OCI-LY7 (cell line): ENCODE data around the gene PIRT. TPM values are rescaled to one million over a fixed set of nuclear protein-coding genes. Genes with fewer than 3 reads are reported as not detected.

Experiments
- BruUV-seq: library from RNA; stranded (reverse); fragments of 400-500 nt; replicated peaks from 2 replicates; lab custom pipeline; 2021; lab: Mats Ljungman, UMichigan
- CTCF ChIA-PET: fragments of 300-600 bp; sonication (Branson Sonifier 250); formaldehyde crosslinking; loops from one replicate; lab custom pipeline; 2022; ENCODE audit warnings: antibody characterized with exemption; ENCODE audit not compliant: unreplicated experiment; lab: Charles Lee
- POLR2A ChIA-PET: fragments of 300-600 bp; sonication (Branson Sonifier 250); formaldehyde crosslinking; loops from one replicate; lab custom pipeline; 2022; ENCODE audit warnings: antibody characterized with exemption; lab: Charles Lee
- DNase-seq: peaks from one replicate; pipeline ENCODE4 v3.0.0-alpha.2; 2015; ENCODE audit warnings: low spot score
- H2AFZ ChIP-seq: fragments of 200-600 bp; sonication (generic), shearing (Covaris generic); 2 replicates; pipeline ENCODE4 v1.6.1; 2014; ENCODE audit warnings: mild to moderate bottlenecking, antibody characterized with exemption, low read length, moderate library complexity
- H3K27ac ChIP-seq: fragments of 200-600 bp; sonication (generic); 2 replicates; pipeline ENCODE4 v1.5.1; 2014; ENCODE audit warnings: mixed run types, low read depth, mild to moderate bottlenecking, moderate library complexity, low read length, inconsistent platforms; ENCODE audit not compliant: poor library complexity, severe bottlenecking
- H3K36me3 ChIP-seq: fragments of 200-600 bp; sonication (generic); 2 replicates; pipeline ENCODE4 v1.6.1; 2014; ENCODE audit warnings: mild to moderate bottlenecking, antibody characterized with exemption, low read length, moderate library complexity, mixed read lengths; ENCODE audit not compliant: insufficient read depth
- H3K4me1 ChIP-seq: fragments of 200-600 bp; sonication (generic); 2 replicates; pipeline ENCODE4 v1.5.1; 2014; ENCODE audit warnings: mild to moderate bottlenecking, low read length; ENCODE audit not compliant: insufficient read depth, poor library complexity, severe bottlenecking
- H3K4me2 ChIP-seq: fragments of 200-600 bp; sonication (generic); 2 replicates; pipeline ENCODE4 v1.6.1; 2014; ENCODE audit warnings: mild to moderate bottlenecking, low read length
- H3K4me3 ChIP-seq: fragments of 200-600 bp; sonication (generic); 2 replicates; pipeline ENCODE4 v1.5.1; 2014; ENCODE audit warnings: mild to moderate bottlenecking, low read depth, low read length; ENCODE audit not compliant: poor library complexity, severe bottlenecking
- H3K79me2 ChIP-seq: fragments of 200-600 bp; sonication (generic); 2 replicates; pipeline ENCODE4 v1.6.1; 2016; ENCODE audit warnings: low read depth, mild to moderate bottlenecking, low read length, moderate library complexity, mixed read lengths; ENCODE audit not compliant: insufficient read depth
- H3K9me2 ChIP-seq: fragments of 200-600 bp; sonication (generic); 2 replicates; pipeline ENCODE4 v1.6.1; 2016; ENCODE audit warnings: mild to moderate bottlenecking, low read length, mixed read lengths; ENCODE audit not compliant: insufficient read depth
- H3K9me3 ChIP-seq: fragments of 200-600 bp; sonication (generic); 2 replicates; pipeline ENCODE4 v1.6.1; 2014; ENCODE audit warnings: mild to moderate bottlenecking, mixed run types, low read length, mixed read lengths
- H4K20me1 ChIP-seq: fragments of 200-600 bp; sonication (generic); 2 replicates; pipeline ENCODE4 v1.6.1; 2014; ENCODE audit warnings: mild to moderate bottlenecking, antibody characterized with exemption, low read length, moderate library complexity, mixed read lengths; ENCODE audit not compliant: insufficient read depth
- EZH2phosphoT487 ChIP-seq: fragments of 200-600 bp; sonication (generic); IDR thresholded peaks from 2 replicates; pipeline ENCODE4 v1.6.1; 2018; ENCODE audit warnings: low read depth, borderline replicate concordance, mild to moderate bottlenecking, mixed run types, antibody characterized with exemption, low read length, moderate library complexity, mixed read lengths
- intact Hi-C: fragments of 100-400 bp; cut with micrococcal nuclease; formaldehyde crosslinking; loops from one replicate; pipeline ENCODE4 v1.10.0; 2022; ENCODE audit not compliant: unreplicated experiment
- total RNA-seq, 2 experiments: library from RNA; depleted of rRNA in 1 of 2; stranded (reverse); fragments of >200 nt in 1 of 2; shearing (Covaris generic) in 1 of 2; gene quantifications; 2 replicates each; pipeline ENCODE4 v1.2.3, GENCODE V29; 2014 to 2022
- TF ChIP-seq, protein P1 (sequence below): fragments of 200-600 bp; sonication (generic); conservative IDR thresholded peaks from 2 replicates; pipeline ENCODE4 v1.5.1; 2014; ENCODE audit warnings: mild to moderate bottlenecking, antibody characterized with exemption, low read length, moderate library complexity, mixed read lengths

Gene PIRT
- total RNA-seq, 2 experiments from 2014 or later = not detected

DNA sequence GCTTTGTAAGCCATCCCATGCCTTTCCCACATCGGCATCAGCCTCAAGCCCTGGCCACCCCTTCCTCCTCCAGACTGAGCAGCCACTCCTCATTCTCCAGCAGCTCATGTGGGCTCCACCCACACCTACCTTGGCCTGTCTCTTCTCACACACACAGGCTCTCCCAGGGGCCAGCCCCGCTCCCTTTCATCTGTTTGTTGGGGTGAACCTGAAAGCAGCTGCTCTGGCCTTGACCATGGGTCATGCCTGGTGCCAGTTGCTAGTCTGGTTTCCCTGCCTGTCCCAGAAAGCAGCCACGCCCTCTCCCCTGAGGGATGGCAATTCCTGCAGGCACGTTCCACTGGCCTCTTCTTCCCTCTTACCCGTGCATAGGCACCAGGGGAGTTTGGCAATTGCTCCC, 22.6 kb downstream of the PIRT start:
- Histone ChIP-seq H2AFZ (no peak overlapping the region), H3K4me1 (no peaks in the 10 kb centered on the region), H3K36me3 (no peaks in the 10 kb centered on the region), H3K9me2 (no peaks in the 10 kb centered on the region), H3K79me2 (no peaks in the 10 kb centered on the region), H3K27ac (no peak overlapping the region), H3K9me3 (no peaks in the 10 kb centered on the region), H3K4me3 (no peak overlapping the region), H4K20me1 (no peaks in the 10 kb centered on the region), H3K4me2 (no peak overlapping the region)
- BruUV-seq = no TSS peak
- intact Hi-C loops = no loop called here
- no peak for DNase-seq
- TF ChIP-seq, protein P1, sequence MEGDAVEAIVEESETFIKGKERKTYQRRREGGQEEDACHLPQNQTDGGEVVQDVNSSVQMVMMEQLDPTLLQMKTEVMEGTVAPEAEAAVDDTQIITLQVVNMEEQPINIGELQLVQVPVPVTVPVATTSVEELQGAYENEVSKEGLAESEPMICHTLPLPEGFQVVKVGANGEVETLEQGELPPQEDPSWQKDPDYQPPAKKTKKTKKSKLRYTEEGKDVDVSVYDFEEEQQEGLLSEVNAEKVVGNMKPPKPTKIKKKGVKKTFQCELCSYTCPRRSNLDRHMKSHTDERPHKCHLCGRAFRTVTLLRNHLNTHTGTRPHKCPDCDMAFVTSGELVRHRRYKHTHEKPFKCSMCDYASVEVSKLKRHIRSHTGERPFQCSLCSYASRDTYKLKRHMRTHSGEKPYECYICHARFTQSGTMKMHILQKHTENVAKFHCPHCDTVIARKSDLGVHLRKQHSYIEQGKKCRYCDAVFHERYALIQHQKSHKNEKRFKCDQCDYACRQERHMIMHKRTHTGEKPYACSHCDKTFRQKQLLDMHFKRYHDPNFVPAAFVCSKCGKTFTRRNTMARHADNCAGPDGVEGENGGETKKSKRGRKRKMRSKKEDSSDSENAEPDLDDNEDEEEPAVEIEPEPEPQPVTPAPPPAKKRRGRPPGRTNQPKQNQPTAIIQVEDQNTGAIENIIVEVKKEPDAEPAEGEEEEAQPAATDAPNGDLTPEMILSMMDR = no peak
- no peak for TF ChIP-seq EZH2phosphoT487
- ChIA-PET CTCF (no interaction called here), POLR2A (no interaction called here)

DNA sequence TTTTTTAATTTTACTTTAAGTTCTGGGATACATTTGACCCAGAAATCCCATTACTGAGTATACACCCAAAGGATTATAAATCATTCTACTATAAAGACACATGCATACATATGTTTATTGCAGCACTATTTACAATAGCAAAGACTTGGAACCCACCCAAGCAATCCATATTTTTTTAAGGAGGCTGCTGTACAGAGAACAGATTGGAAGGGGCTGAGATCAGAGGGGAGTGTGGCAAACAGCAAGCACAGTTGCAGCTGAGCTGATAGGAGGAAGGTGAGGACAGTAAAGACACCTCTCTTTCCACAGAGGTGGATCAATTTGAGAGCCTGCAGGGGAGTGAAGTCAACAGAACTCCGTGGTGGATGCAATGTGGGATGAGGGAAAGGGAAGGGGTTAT, 23.8 kb downstream of the PIRT start:
- POLR2A ChIA-PET = no interaction called here
- Histone ChIP-seq H3K9me2 (no peaks in the 10 kb centered on the region), H3K4me2 (no peak overlapping the region), H3K79me2 (no peaks in the 10 kb centered on the region), H3K27ac (no peak overlapping the region), H3K4me1 (no peaks in the 10 kb centered on the region), H3K36me3 (no peaks in the 10 kb centered on the region), H2AFZ (no peak overlapping the region), H3K4me3 (no peak overlapping the region), H4K20me1 (no peaks in the 10 kb centered on the region), H3K9me3 (no peaks in the 10 kb centered on the region)
- no peak for DNase-seq
- TF ChIP-seq, protein P1 = no peak
- TF ChIP-seq EZH2phosphoT487 = no peak
- BruUV-seq = no TSS peak
- intact Hi-C loops = no loop called here
- CTCF ChIA-PET = no interaction called here

DNA sequence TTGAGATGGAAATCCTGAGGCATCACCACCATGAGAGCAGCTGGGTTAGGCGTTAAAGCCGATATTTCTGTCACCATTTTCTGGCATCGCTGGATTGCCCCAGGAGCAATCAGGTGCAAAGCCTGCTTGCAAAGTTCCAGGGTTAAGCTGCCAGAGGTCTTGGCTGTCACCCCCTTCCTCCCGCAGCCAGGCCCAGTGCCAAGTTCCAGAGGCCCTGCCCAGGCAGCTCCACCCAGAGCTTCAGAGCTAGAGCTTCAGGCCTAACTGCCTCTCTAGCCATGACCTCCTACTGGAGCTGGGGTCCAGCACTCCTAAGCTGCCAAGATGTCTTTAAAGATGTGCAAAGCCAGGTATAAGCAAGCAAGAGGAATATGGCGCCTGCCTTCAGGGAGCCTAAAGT, 25.2 kb downstream of the PIRT start:
- Histone ChIP-seq H3K4me1 (no peaks in the 10 kb centered on the region), H3K9me2 (no peaks in the 10 kb centered on the region), H3K79me2 (no peaks in the 10 kb centered on the region), H3K4me3 (no peak overlapping the region), H3K9me3 (no peaks in the 10 kb centered on the region), H3K36me3 (no peaks in the 10 kb centered on the region), H3K4me2 (no peak overlapping the region), H4K20me1 (no peaks in the 10 kb centered on the region), H3K27ac (no peak overlapping the region), H2AFZ (no peak overlapping the region)
- intact Hi-C loops = no loop called here
- CTCF ChIA-PET = no interaction called here
- no TSS peak for BruUV-seq
- no peak for DNase-seq
- POLR2A ChIA-PET = no interaction called here
- TF ChIP-seq, protein P1 = no peak
- TF ChIP-seq EZH2phosphoT487 = no peak
